ENCODE measurements around the gene CLDN24.

CLDN24 gene

GRCh38 chr4:183320211-183321059, 1.8 kb downstream of the CLDN24 start, which contains the start of gene CLDN22:
Gene CLDN22, minus strand, starts transcription at chr4:183320276. Its CDS starts 58 bp downstream, at chr4:183320218.
- Histone ChIP-seq H3K27ac (no peak within 1 kb of the TSS), H3K4me3 (ENCODE audit: low read depth in 1 of 2, low read length in 1 of 2) (no peak within 1 kb of the TSS), H3K4me1 (ENCODE audit: control insufficient read depth in 1 of 2, insufficient read depth in 1 of 2, low read depth in 1 of 2, low read length in 1 of 2) (no peaks in the 10 kb centered on the region), H3K36me3 (no peaks in the 10 kb centered on the region), H3K9me3 (no peaks in the 10 kb centered on the region), H3K27me3 (no peaks in the 10 kb centered on the region)
- no peak for TF ChIP-seq CTCF (IDR thresholded peaks at IDR 0.05)

- Histone ChIP-seq H3K9me3 (no peaks in the 10 kb centered on the region), H3K27ac (no peak overlapping the region), H3K27me3 (no peaks in the 10 kb centered on the region), H3K4me1 (ENCODE audit: control insufficient read depth in 1 of 2, insufficient read depth in 1 of 2, low read depth in 1 of 2, low read length in 1 of 2) (no peaks in the 10 kb centered on the region), H3K4me3 (ENCODE audit: low read depth in 1 of 2, low read length in 1 of 2) (no peak overlapping the region), H3K36me3 (no peaks in the 10 kb centered on the region)
- no peak for TF ChIP-seq CTCF (IDR thresholded peaks at IDR 0.05)
These were observed 3.6 kb downstream of the CLDN24 start for GRCh38 chr4:183318656-183319055.

GRCh38 chr4:183314806-183315205, 7.4 kb downstream of the CLDN24 start:
- no peak overlapping the region for H3K27ac ChIP-seq
- no peaks in the 10 kb centered on the region for H3K27me3 ChIP-seq
- H3K4me3 ChIP-seq (ENCODE audit: low read depth in 1 of 2, low read length in 1 of 2), result no peak overlapping the region
- H3K36me3 ChIP-seq, result no peaks in the 10 kb centered on the region
- no peaks in the 10 kb centered on the region for H3K4me1 ChIP-seq (ENCODE audit: control insufficient read depth in 1 of 2, insufficient read depth in 1 of 2, low read depth in 1 of 2, low read length in 1 of 2)
- TF ChIP-seq CTCF (IDR thresholded peaks at IDR 0.05), result no peak
- H3K9me3 ChIP-seq, result no peaks in the 10 kb centered on the region

- Histone ChIP-seq H3K9me3 (no peaks in the 10 kb centered on the region), H3K4me1 (ENCODE audit: control insufficient read depth in 1 of 2, insufficient read depth in 1 of 2, low read depth in 1 of 2, low read length in 1 of 2) (no peaks in the 10 kb centered on the region), H3K4me3 (ENCODE audit: low read depth in 1 of 2, low read length in 1 of 2) (no peak overlapping the region), H3K27me3 (no peaks in the 10 kb centered on the region), H3K36me3 (no peaks in the 10 kb centered on the region), H3K27ac (no peak overlapping the region)
- TF ChIP-seq CTCF (IDR thresholded peaks at IDR 0.05), result no peak
These were observed 7.9 kb downstream of the CLDN24 start for GRCh38 chr4:183314336-183314735.

GRCh38 chr4:183312841-183313240, 9.4 kb downstream of the CLDN24 start:
- Histone ChIP-seq H3K36me3 (no peaks in the 10 kb centered on the region), H3K27me3 (no peaks in the 10 kb centered on the region), H3K4me3 (ENCODE audit: low read depth in 1 of 2, low read length in 1 of 2) (no peak overlapping the region), H3K27ac (no peak overlapping the region), H3K9me3 (no peaks in the 10 kb centered on the region), H3K4me1 (ENCODE audit: control insufficient read depth in 1 of 2, insufficient read depth in 1 of 2, low read depth in 1 of 2, low read length in 1 of 2) (no peaks in the 10 kb centered on the region)
- no peak for TF ChIP-seq CTCF (IDR thresholded peaks at IDR 0.05)

Data from neutrophil (primary cell).